OCI-LY7 (cell line): ENCODE measurements around the gene NFATC2. TPM values are rescaled to one million over a fixed set of nuclear protein-coding genes. Genes with fewer than 3 reads are reported as not detected.
A peak's percentile ranks its signal among the peaks of the same experiment; 100 is the strongest.

Source experiments
- Bru-seq: library from RNA; stranded (reverse); fragments of 400-500 nt; gene quantifications from one replicate; lab custom pipeline; 2021; lab: Mats Ljungman, UMichigan
- BruChase-seq, 2 experiments: library from RNA; stranded (reverse); fragments of 400-500 nt; gene quantifications; one replicate each; lab custom pipeline; 2021; lab: Mats Ljungman, UMichigan
- BruUV-seq: library from RNA; stranded (reverse); fragments of 400-500 nt; replicated peaks from 2 replicates; lab custom pipeline; 2021; lab: Mats Ljungman, UMichigan
- CTCF ChIA-PET: fragments of 300-600 bp; sonication (Branson Sonifier 250); formaldehyde crosslinking; loops from one replicate; lab custom pipeline; 2022; ENCODE audit warnings: antibody characterized with exemption; ENCODE audit not compliant: unreplicated experiment; lab: Charles Lee
- POLR2A ChIA-PET: fragments of 300-600 bp; sonication (Branson Sonifier 250); formaldehyde crosslinking; loops from one replicate; lab custom pipeline; 2022; ENCODE audit warnings: antibody characterized with exemption; lab: Charles Lee
- DNase-seq: peaks from one replicate; pipeline ENCODE4 v3.0.0-alpha.2; 2015; ENCODE audit warnings: low spot score
- H2AFZ ChIP-seq: fragments of 200-600 bp; sonication (generic), shearing (Covaris generic); 2 replicates; pipeline ENCODE4 v1.6.1; 2014; ENCODE audit warnings: mild to moderate bottlenecking, antibody characterized with exemption, low read length, moderate library complexity
- H3K27ac ChIP-seq: fragments of 200-600 bp; sonication (generic); 2 replicates; pipeline ENCODE4 v1.5.1; 2014; ENCODE audit warnings: mixed run types, low read depth, mild to moderate bottlenecking, moderate library complexity, low read length, inconsistent platforms; ENCODE audit not compliant: poor library complexity, severe bottlenecking
- H3K36me3 ChIP-seq: fragments of 200-600 bp; sonication (generic); 2 replicates; pipeline ENCODE4 v1.6.1; 2014; ENCODE audit warnings: mild to moderate bottlenecking, antibody characterized with exemption, low read length, moderate library complexity, mixed read lengths; ENCODE audit not compliant: insufficient read depth
- H3K4me1 ChIP-seq: fragments of 200-600 bp; sonication (generic); 2 replicates; pipeline ENCODE4 v1.5.1; 2014; ENCODE audit warnings: mild to moderate bottlenecking, low read length; ENCODE audit not compliant: insufficient read depth, poor library complexity, severe bottlenecking
- H3K4me2 ChIP-seq: fragments of 200-600 bp; sonication (generic); 2 replicates; pipeline ENCODE4 v1.6.1; 2014; ENCODE audit warnings: mild to moderate bottlenecking, low read length
- H3K4me3 ChIP-seq: fragments of 200-600 bp; sonication (generic); 2 replicates; pipeline ENCODE4 v1.5.1; 2014; ENCODE audit warnings: mild to moderate bottlenecking, low read depth, low read length; ENCODE audit not compliant: poor library complexity, severe bottlenecking
- H3K79me2 ChIP-seq: fragments of 200-600 bp; sonication (generic); 2 replicates; pipeline ENCODE4 v1.6.1; 2016; ENCODE audit warnings: low read depth, mild to moderate bottlenecking, low read length, moderate library complexity, mixed read lengths; ENCODE audit not compliant: insufficient read depth
- H3K9me2 ChIP-seq: fragments of 200-600 bp; sonication (generic); 2 replicates; pipeline ENCODE4 v1.6.1; 2016; ENCODE audit warnings: mild to moderate bottlenecking, low read length, mixed read lengths; ENCODE audit not compliant: insufficient read depth
- H3K9me3 ChIP-seq: fragments of 200-600 bp; sonication (generic); 2 replicates; pipeline ENCODE4 v1.6.1; 2014; ENCODE audit warnings: mild to moderate bottlenecking, mixed run types, low read length, mixed read lengths
- H4K20me1 ChIP-seq: fragments of 200-600 bp; sonication (generic); 2 replicates; pipeline ENCODE4 v1.6.1; 2014; ENCODE audit warnings: mild to moderate bottlenecking, antibody characterized with exemption, low read length, moderate library complexity, mixed read lengths; ENCODE audit not compliant: insufficient read depth
- EZH2phosphoT487 ChIP-seq: fragments of 200-600 bp; sonication (generic); IDR thresholded peaks from 2 replicates; pipeline ENCODE4 v1.6.1; 2018; ENCODE audit warnings: low read depth, borderline replicate concordance, mild to moderate bottlenecking, mixed run types, antibody characterized with exemption, low read length, moderate library complexity, mixed read lengths
- intact Hi-C: fragments of 100-400 bp; cut with micrococcal nuclease; formaldehyde crosslinking; loops from one replicate; pipeline ENCODE4 v1.10.0; 2022; ENCODE audit not compliant: unreplicated experiment
- long read RNA-seq: library from polyadenylated mRNA; stranded (forward); transcript quantifications from one replicate; pipeline ENCODE4 v2.0.0, GENCODE V29; 2022
- total RNA-seq, 2 experiments: library from RNA; depleted of rRNA in 1 of 2; stranded (reverse); fragments of >200 nt in 1 of 2; shearing (Covaris generic) in 1 of 2; gene quantifications; 2 replicates each; pipeline ENCODE4 v1.2.3, GENCODE V29; 2014 to 2022
- TF ChIP-seq, protein P1 (sequence below): fragments of 200-600 bp; sonication (generic); conservative IDR thresholded peaks from 2 replicates; pipeline ENCODE4 v1.5.1; 2014; ENCODE audit warnings: mild to moderate bottlenecking, antibody characterized with exemption, low read length, moderate library complexity, mixed read lengths

The NFATC2 gene
- total RNA-seq (2014; rRNA removed; shearing (Covaris generic)) (12.5 TPM in 2 replicates), total RNA-seq (2022) (43.7 and 43.8 TPM in 2 replicates), Bru-seq, nascent RNA (percentile 85 among the genes with signal in this experiment), BruChase-seq, experiment 1, labeled RNA remaining after a 6-hour chase (percentile 89 among the genes with signal in this experiment), BruChase-seq, experiment 2, labeled RNA remaining after a 2-hour chase (percentile 85 among the genes with signal in this experiment)
- long read RNA-seq, full-length matches to known transcripts: 11 of 48 reads
- long read RNA-seq, partial matches to known transcripts: 12 of 48 reads
- long read RNA-seq, other reads (novel, unspliced or antisense): 25 of 48 reads

DNA sequence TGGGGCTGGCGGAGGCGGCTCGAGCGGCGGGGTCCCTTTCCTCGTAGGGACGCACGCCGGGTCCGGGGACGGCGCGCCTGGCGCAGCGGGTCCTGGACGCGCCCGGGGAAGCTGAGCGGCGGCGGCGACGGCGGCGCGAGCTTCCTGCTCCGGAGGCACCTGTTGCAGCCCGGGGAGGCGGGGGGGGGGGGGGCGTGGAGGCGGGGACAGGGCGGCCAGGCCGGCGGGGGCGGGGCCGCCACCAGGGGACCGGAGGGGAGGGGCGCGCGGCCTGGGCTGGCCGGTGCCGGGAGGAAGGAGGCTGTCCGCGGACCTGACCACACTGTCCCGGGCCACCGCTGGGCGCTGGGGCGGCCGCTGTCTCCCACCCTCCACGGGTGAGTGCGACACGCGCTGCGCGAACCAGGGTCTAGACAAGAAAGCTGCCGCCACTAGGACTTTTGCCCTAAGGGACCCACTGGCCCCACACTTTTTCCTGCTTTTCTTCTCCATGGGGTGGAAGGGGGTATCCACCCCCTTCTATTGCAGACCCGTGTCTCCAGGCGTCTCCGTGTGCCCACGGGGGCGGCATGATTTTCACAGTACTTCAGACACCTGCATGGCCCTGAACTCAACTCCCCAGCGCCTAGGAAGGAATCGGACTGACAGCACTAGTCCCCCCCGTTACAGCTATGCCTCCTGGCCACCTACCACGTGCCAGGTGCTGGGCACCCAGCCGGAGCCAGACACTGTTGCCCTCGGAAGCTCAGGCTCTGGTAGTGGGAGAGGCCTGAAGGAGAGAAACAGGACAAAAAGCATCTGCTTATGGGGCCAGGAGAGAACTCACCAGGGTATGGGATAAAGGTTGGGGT, at the start of gene NFATC2:
NFATC2 (minus strand) TSS at position 149 of the 851 bp plus-strand sequence. CDS start 220 bp downstream, outside the sequence.
- Histone ChIP-seq H4K20me1 (no peaks in the 10 kb centered on the region; the same call in 1 of the 2 replicates), H3K79me2 (peaks cover 46% of the 10 kb centered on the region), H3K36me3 (peaks cover 20% of the 10 kb centered on the region), H3K4me1 (peaks cover 44% of the 10 kb centered on the region), H3K27ac (peak within 1 kb of the TSS; percentile 77), H3K9me3 (no peaks in the 10 kb centered on the region), H3K4me2 (peak within 1 kb of the TSS; percentile 95), H3K4me3 (peak within 1 kb of the TSS; percentile 79), H2AFZ (peak within 1 kb of the TSS; percentile 75), H3K9me2 (no peaks in the 10 kb centered on the region)
- CTCF ChIA-PET: interaction anchor here (0.6 to 2.0 kb wide), 6 partner anchors 54 to 1603 kb away, joined by 3 to 6 read pairs (median 4); no protein-coding TSS in a partner anchor
- POLR2A ChIA-PET: interaction anchor here (0.5 to 3.1 kb wide), 9 partner anchors 11 to 883 kb away, joined by 3 to 10 read pairs (median 3); no protein-coding TSS in a partner anchor
- no peak for TF ChIP-seq EZH2phosphoT487
- TF ChIP-seq, protein P1, sequence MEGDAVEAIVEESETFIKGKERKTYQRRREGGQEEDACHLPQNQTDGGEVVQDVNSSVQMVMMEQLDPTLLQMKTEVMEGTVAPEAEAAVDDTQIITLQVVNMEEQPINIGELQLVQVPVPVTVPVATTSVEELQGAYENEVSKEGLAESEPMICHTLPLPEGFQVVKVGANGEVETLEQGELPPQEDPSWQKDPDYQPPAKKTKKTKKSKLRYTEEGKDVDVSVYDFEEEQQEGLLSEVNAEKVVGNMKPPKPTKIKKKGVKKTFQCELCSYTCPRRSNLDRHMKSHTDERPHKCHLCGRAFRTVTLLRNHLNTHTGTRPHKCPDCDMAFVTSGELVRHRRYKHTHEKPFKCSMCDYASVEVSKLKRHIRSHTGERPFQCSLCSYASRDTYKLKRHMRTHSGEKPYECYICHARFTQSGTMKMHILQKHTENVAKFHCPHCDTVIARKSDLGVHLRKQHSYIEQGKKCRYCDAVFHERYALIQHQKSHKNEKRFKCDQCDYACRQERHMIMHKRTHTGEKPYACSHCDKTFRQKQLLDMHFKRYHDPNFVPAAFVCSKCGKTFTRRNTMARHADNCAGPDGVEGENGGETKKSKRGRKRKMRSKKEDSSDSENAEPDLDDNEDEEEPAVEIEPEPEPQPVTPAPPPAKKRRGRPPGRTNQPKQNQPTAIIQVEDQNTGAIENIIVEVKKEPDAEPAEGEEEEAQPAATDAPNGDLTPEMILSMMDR: no peak
- no TSS peak for BruUV-seq
- peak; percentile 79 for DNase-seq
- intact Hi-C loops: loop anchor here (1.0 to 5.0 kb wide), 3 partner anchors 53 to 140 kb away; no protein-coding TSS in a partner anchor

DNA sequence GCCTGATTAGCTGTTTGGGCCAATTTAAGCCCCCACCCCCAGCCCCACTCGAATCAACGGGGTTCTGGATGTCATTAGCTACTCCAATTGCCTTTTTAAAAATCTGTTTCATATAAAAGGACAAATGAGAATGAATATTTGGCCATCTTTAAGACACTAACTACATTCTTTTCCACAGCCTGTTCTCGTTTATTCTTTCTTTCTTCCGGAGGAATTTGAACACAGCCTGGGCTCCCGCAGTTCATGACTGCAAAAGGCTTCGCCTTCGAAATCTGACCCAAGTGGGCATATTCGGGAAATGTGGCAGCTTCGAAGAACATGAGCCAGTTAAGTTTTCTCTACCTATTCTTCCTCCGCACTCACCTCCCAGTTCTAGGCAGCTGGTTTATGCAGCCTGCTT, 49.4 kb upstream of the NFATC2 start:
- ChIA-PET CTCF (no interaction called here), POLR2A (interaction anchor here (0.6 kb wide), 1 partner anchor 192 kb away, joined by 3 read pairs; no protein-coding TSS in a partner anchor)
- no peak overlapping the region for H2AFZ ChIP-seq
- no peaks in the 10 kb centered on the region for H3K9me2 ChIP-seq
- intact Hi-C loops: no loop called here
- H3K4me1 ChIP-seq: peaks cover 35% of the 10 kb centered on the region
- DNase-seq: no peak
- H3K4me2 ChIP-seq: no peak overlapping the region
- no peak for TF ChIP-seq EZH2phosphoT487
- TF ChIP-seq, protein P1: no peak
- H3K9me3 ChIP-seq: peaks cover 9% of the 10 kb centered on the region; the same call in 1 of the 2 replicates
- H3K79me2 ChIP-seq: no peaks in the 10 kb centered on the region
- no peaks in the 10 kb centered on the region for H4K20me1 ChIP-seq
- H3K36me3 ChIP-seq: no peaks in the 10 kb centered on the region
- H3K27ac ChIP-seq: no peak overlapping the region
- no peak overlapping the region for H3K4me3 ChIP-seq
- no TSS peak for BruUV-seq
